CD4-positive, CD25-positive, alpha-beta regulatory T cell (primary cell): ENCODE data around the gene NDUFS7. TPM values are rescaled to one million over a fixed set of nuclear protein-coding genes. Genes with fewer than 3 reads are reported as not detected.
"Not testable (repeated sequence)": the region's sequence is repeated elsewhere in the genome, so short reads cannot be mapped to it uniquely, and the experiment has no call there.

Experiments
- ATAC-seq, 2 donors: fragments of 150-1000 bp; cut with Tn5 transposase; one replicate each; pipeline ENCODE4 v1.10.0; 2021; ENCODE audit warnings: low read depth in 2 of 2, moderate number of reproducible peaks in 2 of 2, moderate library complexity in 1 of 2
- DNase-seq, 3 donors: peaks; one replicate each; pipeline versions ENCODE4 v3.0.0 to v3.0.0-alpha.2; 2012 to 2022; ENCODE audit warnings: mixed read lengths in 1 of 3
- H3K27ac ChIP-seq: one replicate; pipeline ENCODE4 v1.7.0; 2013; ENCODE audit warnings: mild to moderate bottlenecking, low read length; ENCODE audit not compliant: insufficient read depth, poor library complexity, severe bottlenecking
- H3K27me3 ChIP-seq: one replicate; pipeline ENCODE4 v1.7.0; 2013; ENCODE audit warnings: low read length; ENCODE audit not compliant: control insufficient read depth, insufficient read depth
- H3K36me3 ChIP-seq: one replicate; pipeline ENCODE4 v1.7.0; 2013; ENCODE audit warnings: mild to moderate bottlenecking, low read length, moderate library complexity; ENCODE audit not compliant: control insufficient read depth, insufficient read depth
- H3K4me1 ChIP-seq: 2 replicates; pipeline ENCODE4 v1.7.0; 2013; ENCODE audit warnings: mild to moderate bottlenecking, low read length; ENCODE audit not compliant: insufficient read depth, control insufficient read depth, poor library complexity, severe bottlenecking
- H3K4me3 ChIP-seq: one replicate; pipeline ENCODE4 v1.7.0; 2013; ENCODE audit warnings: low read depth, mild to moderate bottlenecking, low read length, moderate library complexity
- H3K9me3 ChIP-seq, 2 experiments: 1 replicate in 1 of 2; 2 replicates in 1 of 2; pipeline ENCODE4 v1.7.0; 2013; ENCODE audit warnings: low read length in 2 of 2, mild to moderate bottlenecking in 1 of 2, moderate library complexity in 1 of 2; ENCODE audit not compliant: control insufficient read depth in 2 of 2
- H3K27ac Mint-ChIP-seq, 3 donors: one replicate each; pipeline ENCODE4 v1.8.0; 2020 to 2022; ENCODE audit warnings: mild to moderate bottlenecking in 3 of 3, mixed read lengths in 3 of 3, moderate library complexity in 2 of 3
- H3K27me3 Mint-ChIP-seq: one replicate; pipeline ENCODE4 v1.8.0; 2022; ENCODE audit warnings: mild to moderate bottlenecking, mixed read lengths
- H3K36me3 Mint-ChIP-seq: one replicate; pipeline ENCODE4 v1.8.0; 2020; ENCODE audit warnings: mixed read lengths
- H3K4me1 Mint-ChIP-seq, 4 donors: one replicate each; pipeline ENCODE4 v1.8.0; 2020 to 2022; ENCODE audit warnings: mixed read lengths in 4 of 4, mild to moderate bottlenecking in 1 of 4
- H3K4me3 Mint-ChIP-seq, 4 donors: one replicate each; pipeline ENCODE4 v1.8.0; 2020 to 2022; ENCODE audit warnings: mild to moderate bottlenecking in 4 of 4, mixed read lengths in 4 of 4, moderate library complexity in 3 of 4
- H3K9me3 Mint-ChIP-seq, 7 donors: one replicate each; pipeline ENCODE4 v1.8.0; 2020 to 2022; ENCODE audit warnings: mixed read lengths in 7 of 7, mild to moderate bottlenecking in 3 of 7, moderate library complexity in 2 of 7
- polyA plus RNA-seq, 4 donors: library from polyadenylated mRNA; unstranded; fragments of 300-500 nt; fragmentation: Illumina TruSeq; gene quantifications; one replicate each; pipeline ENCODE4 v1.2.3, GENCODE V29; 2021
- total RNA-seq: library from RNA; stranded (reverse); gene quantifications from one replicate; pipeline ENCODE4 v1.2.3, GENCODE V29; 2022

The NDUFS7 gene
- total and polyA plus RNA-seq, 5 donors from 2014 or later = 58.3 to 227 (median 207) TPM

DNA sequence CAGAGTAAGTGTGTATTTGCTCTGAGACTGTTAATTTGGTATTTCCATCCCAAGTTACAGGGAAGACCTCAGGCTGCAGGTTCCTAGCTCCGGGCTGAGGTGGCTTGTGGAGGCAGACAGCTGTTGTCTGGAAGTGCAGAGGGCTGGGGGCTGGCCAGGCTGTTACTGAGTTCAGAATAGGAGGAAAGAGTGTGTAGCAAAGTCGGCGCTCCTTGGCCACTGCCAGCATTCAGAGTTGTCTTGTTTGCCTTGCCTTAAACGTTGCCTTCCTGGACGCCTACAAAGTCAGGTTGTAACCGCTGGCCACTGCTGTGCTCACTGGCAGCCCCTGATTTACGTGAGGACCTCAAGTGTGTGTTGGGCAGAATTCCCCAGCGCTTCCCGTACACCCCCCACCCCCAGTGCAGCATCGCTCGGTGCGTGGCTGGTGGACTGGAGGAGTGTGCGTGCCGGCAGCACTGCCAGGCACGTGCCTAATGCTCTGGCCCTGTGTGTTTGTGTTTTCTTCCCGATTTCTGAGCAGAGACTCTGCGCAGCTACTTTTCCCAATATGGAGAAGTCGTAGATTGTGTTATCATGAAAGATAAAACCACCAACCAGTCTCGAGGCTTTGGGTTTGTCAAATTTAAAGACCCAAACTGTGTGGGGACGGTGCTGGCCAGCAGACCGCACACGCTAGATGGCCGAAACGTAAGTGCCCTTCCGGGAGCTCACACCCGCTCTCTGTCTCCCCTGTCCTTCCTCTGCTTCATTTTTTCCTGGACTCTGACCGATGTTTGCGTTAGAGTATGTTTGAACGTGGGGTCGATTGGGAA is 34.2 kb downstream of the NDUFS7 start:
- Mint-ChIP-seq H3K27ac (peak overlapping the region in 1 of 3 donors; percentile 56), H3K36me3 (peaks cover 32% of the 10 kb centered on the region), H3K9me3 (peaks cover 0 to 2% (median 0%) of the 10 kb centered on the region in 7 donors), H3K27me3 (no peaks in the 10 kb centered on the region), H3K4me1 (peaks cover 0 to 58% (median 24%) of the 10 kb centered on the region in 4 donors), H3K4me3 (peak overlapping the region in 1 of 4 donors; percentile 56)
- H3K9me3 ChIP-seq = no peaks in the 10 kb centered on the region
- H3K27me3 ChIP-seq = no peaks in the 10 kb centered on the region
- H3K36me3 ChIP-seq = peaks cover 59% of the 10 kb centered on the region
- no peak overlapping the region for H3K4me3 ChIP-seq
- peaks cover 34% of the 10 kb centered on the region for H3K4me1 ChIP-seq
- ATAC-seq = no peak
- no peak overlapping the region for H3K27ac ChIP-seq
- no peak for DNase-seq

DNA sequence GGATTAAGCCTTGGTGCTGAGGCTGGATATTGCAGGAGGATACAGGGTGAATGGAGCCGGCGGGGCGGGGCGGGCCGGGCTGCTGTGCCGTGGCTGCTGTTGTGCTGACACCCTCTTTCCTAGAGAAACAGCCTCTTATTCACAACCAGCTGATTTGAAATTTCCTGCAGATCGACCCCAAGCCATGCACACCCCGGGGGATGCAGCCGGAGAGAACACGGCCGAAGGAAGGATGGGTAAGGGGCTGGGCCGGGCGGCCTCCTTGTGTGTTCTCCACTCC is 34.7 kb downstream of the NDUFS7 start:
- H3K9me3 Mint-ChIP-seq = peaks cover 0 to 2% (median 0%) of the 10 kb centered on the region in 7 donors
- no peak overlapping the region for H3K27ac Mint-ChIP-seq
- no peak for ATAC-seq
- H3K36me3 Mint-ChIP-seq = peaks cover 32% of the 10 kb centered on the region
- no peak overlapping the region for H3K4me3 ChIP-seq
- DNase-seq = no peak
- peaks cover 29% of the 10 kb centered on the region for H3K4me1 ChIP-seq
- no peak overlapping the region for H3K27ac ChIP-seq
- no peaks in the 10 kb centered on the region for H3K27me3 Mint-ChIP-seq
- H3K27me3 ChIP-seq = no peaks in the 10 kb centered on the region
- H3K4me3 Mint-ChIP-seq = no peak overlapping the region
- H3K9me3 ChIP-seq = no peaks in the 10 kb centered on the region
- peaks cover 0 to 53% (median 23%) of the 10 kb centered on the region in 4 donors for H3K4me1 Mint-ChIP-seq
- peaks cover 60% of the 10 kb centered on the region for H3K36me3 ChIP-seq

DNA sequence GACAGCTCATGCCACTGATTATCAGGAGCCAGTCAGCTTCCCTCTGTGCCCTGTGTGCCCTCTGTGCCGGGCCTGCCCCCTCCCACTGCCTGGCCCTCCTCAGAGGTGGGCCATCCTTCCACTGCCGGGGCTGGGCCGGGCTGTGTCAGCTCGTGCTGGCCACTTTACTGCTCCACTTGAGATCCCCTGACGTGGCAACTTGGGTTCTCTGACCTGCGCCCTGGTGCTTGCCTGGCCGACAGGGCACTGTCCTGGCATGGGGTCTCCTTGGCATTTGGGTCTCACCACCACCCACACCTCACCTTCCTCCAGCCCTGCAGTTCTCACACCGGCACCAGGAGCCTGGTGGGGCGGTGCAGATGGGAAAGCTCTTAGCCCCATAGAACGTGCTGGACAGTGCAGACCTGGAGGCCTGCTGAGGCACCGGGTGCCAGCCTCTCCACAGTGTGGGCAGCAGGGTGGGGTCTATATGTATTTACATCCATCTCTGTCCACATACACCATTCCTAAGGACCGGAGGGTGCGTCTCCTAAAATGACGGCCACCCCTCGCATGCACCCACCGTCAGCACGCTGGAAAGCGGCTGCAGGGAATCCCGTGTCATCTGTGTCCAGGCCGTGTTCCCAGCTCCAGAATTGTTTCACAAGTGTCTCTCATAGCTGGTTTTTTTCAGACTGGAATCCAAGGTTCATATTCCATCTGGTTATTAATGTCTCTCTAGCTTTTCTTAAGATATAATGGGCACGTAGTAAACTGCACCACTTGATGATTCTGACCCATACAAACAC is 35.4 kb downstream of the NDUFS7 start:
- H3K4me3 Mint-ChIP-seq = peak overlapping the region in 2 of 4 donors; percentile 13 to 35

DNA sequence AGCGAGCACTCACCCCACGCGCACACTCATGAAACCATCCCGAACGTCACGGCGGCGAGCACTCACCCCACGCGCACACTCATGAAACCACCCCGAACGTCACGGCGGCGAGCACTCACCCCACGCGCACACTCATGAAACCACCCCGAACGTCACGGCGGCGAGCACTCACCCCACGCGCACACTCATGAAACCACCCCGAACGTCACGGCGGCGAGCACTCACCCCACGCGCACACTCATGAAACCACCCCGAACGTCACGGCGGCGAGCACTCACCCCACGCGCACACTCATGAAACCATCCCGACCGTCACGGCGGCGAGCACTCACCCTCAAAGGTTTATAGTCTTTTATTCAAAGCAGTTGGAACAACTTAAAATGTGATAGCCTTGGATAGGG is 36.4 kb downstream of the NDUFS7 start:
- not testable (repeated sequence) for ATAC-seq, DNase-seq, H3K27ac ChIP-seq, H3K9me3 ChIP-seq, H3K4me3 ChIP-seq, H3K27me3 ChIP-seq, H3K27ac Mint-ChIP-seq, H3K9me3 Mint-ChIP-seq, H3K4me3 Mint-ChIP-seq, H3K27me3 Mint-ChIP-seq
- Mint-ChIP-seq H3K4me1 (peaks cover 0 to 38% (median 15%) of the 10 kb centered on the region in 4 donors), H3K36me3 (peaks cover 32% of the 10 kb centered on the region)
- H3K36me3 ChIP-seq = peaks cover 72% of the 10 kb centered on the region
- peaks cover 17% of the 10 kb centered on the region for H3K4me1 ChIP-seq

More for the DNA sequence above, 35.4 kb downstream of the NDUFS7 start:
- Mint-ChIP-seq H3K27me3 (no peaks in the 10 kb centered on the region), H3K36me3 (peaks cover 32% of the 10 kb centered on the region), H3K4me1 (peaks cover 0 to 46% (median 19%) of the 10 kb centered on the region in 4 donors), H3K9me3 (peaks cover 0 to 2% (median 0%) of the 10 kb centered on the region in 7 donors), H3K27ac (peak overlapping the region in 1 of 3 donors; percentile 49)
- no peak for DNase-seq
- peaks cover 67% of the 10 kb centered on the region for H3K36me3 ChIP-seq
- H3K27me3 ChIP-seq = no peaks in the 10 kb centered on the region
- H3K4me3 ChIP-seq = no peak overlapping the region
- no peak overlapping the region for H3K27ac ChIP-seq
- no peaks in the 10 kb centered on the region for H3K9me3 ChIP-seq
- peaks cover 24% of the 10 kb centered on the region for H3K4me1 ChIP-seq
- ATAC-seq = no peak

DNA sequence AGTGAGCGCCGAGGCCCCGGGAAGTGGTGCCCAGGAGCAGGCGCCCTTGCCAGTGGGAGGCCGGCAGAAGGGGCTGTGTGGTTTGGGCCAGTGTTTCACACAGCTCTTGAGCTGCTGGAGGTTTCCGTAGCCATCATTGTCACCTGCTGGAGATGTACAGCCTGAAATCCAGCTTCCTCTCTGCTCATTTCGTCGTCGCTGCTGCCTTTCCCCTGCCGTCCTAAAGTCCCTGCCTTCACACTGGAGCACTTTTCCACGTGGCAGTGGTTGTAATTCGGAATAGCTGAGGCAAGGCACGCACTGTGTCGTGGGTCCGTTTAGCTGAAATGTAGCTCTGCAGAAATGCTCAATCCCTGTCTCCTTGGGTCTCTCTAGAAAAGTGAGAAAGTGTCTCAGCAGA is 36.9 kb downstream of the NDUFS7 start:
- ATAC-seq (no peak), DNase-seq (no peak)
- no peaks in the 10 kb centered on the region for H3K27me3 Mint-ChIP-seq
- H3K4me1 Mint-ChIP-seq = peaks cover 0 to 33% (median 12%) of the 10 kb centered on the region in 4 donors
- peaks cover 77% of the 10 kb centered on the region for H3K36me3 ChIP-seq
- H3K27ac Mint-ChIP-seq = peak overlapping the region in 1 of 3 donors; percentile 60
- H3K9me3 ChIP-seq = no peaks in the 10 kb centered on the region
- no peak overlapping the region for H3K4me3 Mint-ChIP-seq
- H3K4me3 ChIP-seq = no peak overlapping the region
- peaks cover 0 to 2% (median 0%) of the 10 kb centered on the region in 7 donors for H3K9me3 Mint-ChIP-seq
- peaks cover 12% of the 10 kb centered on the region for H3K4me1 ChIP-seq
- H3K36me3 Mint-ChIP-seq = peaks cover 32% of the 10 kb centered on the region
- no peak overlapping the region for H3K27ac ChIP-seq
- no peaks in the 10 kb centered on the region for H3K27me3 ChIP-seq

DNA sequence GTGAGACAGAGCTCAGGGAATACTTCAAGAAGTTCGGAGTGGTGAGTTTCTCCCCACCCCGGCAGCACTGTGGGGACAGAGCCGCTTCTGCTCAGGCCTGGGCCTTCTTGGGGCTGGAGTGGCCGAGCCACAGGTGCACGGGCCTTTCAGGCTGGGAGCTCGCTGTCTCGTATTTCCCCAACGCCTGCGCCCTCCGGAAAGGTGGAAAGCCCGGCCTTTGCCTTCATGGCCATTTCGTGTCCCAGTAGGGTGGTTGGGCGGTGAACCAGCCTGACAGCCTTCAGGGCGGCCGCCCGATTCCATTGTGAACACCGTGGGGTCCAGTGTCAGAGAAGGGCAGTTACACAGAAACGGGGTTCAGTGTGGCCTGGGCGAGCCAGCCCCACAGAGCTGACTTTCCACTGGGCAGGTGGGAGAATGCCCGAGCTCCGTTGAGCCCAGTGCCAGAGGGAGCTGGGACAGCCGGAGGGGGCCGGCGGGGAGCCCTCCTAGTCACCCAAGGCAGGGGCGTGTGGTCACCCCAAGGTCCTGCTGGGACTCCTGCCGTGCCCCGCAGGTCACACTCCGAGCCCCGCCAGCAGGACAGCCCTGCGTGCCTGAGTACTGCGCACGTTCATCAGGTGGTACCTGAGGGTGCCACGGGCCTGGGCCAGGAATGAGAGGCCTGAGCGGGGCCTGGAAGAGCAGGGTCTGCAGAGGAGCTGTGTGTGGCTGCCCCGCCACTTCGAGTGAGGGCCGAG is 37.7 kb downstream of the NDUFS7 start:
- peaks cover 4% of the 10 kb centered on the region for H3K4me1 ChIP-seq
- peaks cover 81% of the 10 kb centered on the region for H3K36me3 ChIP-seq
- no peak overlapping the region for H3K4me3 ChIP-seq
- Mint-ChIP-seq H3K4me3 (no peak overlapping the region), H3K27ac (no peak overlapping the region), H3K27me3 (no peaks in the 10 kb centered on the region), H3K36me3 (peaks cover 32% of the 10 kb centered on the region), H3K9me3 (peaks cover 0 to 2% (median 0%) of the 10 kb centered on the region in 7 donors), H3K4me1 (peaks cover 0 to 25% (median 10%) of the 10 kb centered on the region in 4 donors)
- H3K9me3 ChIP-seq = no peaks in the 10 kb centered on the region
- no peak for ATAC-seq
- no peak overlapping the region for H3K27ac ChIP-seq
- no peak for DNase-seq
- no peaks in the 10 kb centered on the region for H3K27me3 ChIP-seq

DNA sequence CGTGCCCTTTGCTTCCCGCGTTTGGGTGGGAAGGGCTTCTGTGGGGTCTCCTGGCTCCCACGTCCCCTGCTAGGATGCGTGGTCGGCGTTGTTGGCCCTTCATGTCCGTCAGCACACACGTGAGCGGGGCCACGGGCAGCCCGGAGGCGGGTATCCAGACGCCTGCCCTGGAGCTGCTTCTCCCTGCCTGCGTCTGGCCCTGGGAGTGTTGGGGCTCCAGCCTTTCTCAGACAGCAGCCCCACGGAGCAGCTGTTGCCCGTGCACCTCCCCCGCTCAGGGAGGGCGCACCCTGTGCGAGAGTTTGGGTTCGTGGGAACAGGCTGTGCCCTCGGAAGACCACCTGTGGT is 38.2 kb downstream of the NDUFS7 start:
- ATAC-seq = no peak
- peaks cover 32% of the 10 kb centered on the region for H3K36me3 Mint-ChIP-seq

More for the DNA sequence above, 38.2 kb downstream of the NDUFS7 start:
- no peaks in the 10 kb centered on the region for H3K27me3 Mint-ChIP-seq
- Histone ChIP-seq H3K9me3 (no peaks in the 10 kb centered on the region), H3K27me3 (no peaks in the 10 kb centered on the region), H3K27ac (no peak overlapping the region), H3K4me1 (no peaks in the 10 kb centered on the region), H3K36me3 (peaks cover 83% of the 10 kb centered on the region), H3K4me3 (no peak overlapping the region)
- peaks cover 0 to 19% (median 10%) of the 10 kb centered on the region in 4 donors for H3K4me1 Mint-ChIP-seq
- no peak overlapping the region for H3K27ac Mint-ChIP-seq
- no peak overlapping the region for H3K4me3 Mint-ChIP-seq
- DNase-seq = no peak
- peaks cover 0 to 2% (median 0%) of the 10 kb centered on the region in 7 donors for H3K9me3 Mint-ChIP-seq
